Stimulated activated CD4-positive, alpha-beta T cell treated with anti-CD3 and anti-CD28 coated beads, TNF-alpha, amount 100 ng/mL, for 1 hour (primary cell): ENCODE data around the gene SP9.

Experiments
- DNase-seq, 3 donors: peaks; one replicate each; pipeline ENCODE4 v3.0.0-alpha.2; 2020; ENCODE audit warnings: low read depth in 3 of 3, low spot score in 1 of 3

Gene SP9

DNA sequence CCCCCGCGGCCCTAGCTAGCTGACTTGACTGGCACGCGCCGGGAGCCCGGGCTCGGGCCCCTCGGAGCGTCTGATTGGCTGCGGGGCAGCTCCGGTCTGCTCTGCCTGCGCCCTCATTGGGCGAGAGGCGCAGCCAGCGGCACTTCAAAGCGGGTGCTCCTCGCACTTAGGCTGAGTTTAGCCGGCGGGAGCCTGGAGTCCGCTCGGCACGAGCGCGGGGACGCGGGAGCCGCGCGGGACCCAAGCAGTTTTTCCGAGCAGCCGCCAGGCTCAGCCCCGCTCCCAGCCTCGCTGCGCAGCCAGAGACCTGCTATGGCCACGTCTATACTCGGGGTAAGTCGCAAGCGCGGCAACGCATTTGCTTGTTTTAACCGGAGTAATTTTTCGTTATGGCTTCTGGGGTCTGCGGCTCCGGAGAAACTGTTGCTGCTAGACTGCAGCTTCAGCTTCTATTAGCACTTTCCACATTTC, at the start of gene SP9:
SP9 (plus strand) TSS at position 174 of the 471 bp plus-strand sequence; CDS start at position 313, 139 bp downstream.
- DNase-seq = no peak

DNA sequence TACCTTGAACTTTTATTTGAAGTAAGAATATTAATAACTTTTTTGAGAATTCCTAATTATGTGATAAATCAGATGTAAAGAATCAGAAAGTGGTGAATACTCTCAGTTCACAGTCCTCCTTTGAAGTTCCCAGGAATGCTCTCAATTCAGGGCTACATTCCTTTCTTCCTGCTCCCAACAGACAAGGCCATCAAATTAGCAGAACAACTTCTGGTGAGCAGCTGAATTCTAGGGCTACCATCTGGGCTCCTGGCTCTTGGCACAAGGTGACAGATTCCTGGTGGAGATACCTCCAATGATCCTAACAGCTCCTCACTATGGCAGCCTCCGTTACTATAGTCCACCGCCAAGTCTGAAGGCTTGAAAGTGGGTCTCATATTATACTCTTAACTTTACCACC, 48.6 kb upstream of the SP9 start:
- no peak for DNase-seq

DNA sequence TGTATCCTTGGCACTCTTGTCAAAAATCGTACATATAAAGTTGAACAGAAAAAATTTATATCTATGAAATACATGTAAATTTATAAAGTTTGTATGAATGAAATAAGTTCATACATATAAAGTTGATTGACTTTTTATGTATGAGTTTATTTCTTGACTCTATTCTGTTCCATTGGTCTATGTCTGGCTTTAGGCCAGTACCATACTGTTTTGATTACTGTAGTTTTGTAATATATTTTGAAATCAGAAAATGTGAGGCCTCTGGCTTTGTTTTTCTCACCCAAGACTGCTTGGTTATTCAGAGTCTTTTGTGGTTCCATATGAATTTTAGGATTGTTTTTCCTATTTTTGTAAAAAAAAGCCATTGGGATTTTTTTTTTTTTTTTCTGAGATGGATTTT, 41.8 kb upstream of the SP9 start:
- no peak for DNase-seq

DNA sequence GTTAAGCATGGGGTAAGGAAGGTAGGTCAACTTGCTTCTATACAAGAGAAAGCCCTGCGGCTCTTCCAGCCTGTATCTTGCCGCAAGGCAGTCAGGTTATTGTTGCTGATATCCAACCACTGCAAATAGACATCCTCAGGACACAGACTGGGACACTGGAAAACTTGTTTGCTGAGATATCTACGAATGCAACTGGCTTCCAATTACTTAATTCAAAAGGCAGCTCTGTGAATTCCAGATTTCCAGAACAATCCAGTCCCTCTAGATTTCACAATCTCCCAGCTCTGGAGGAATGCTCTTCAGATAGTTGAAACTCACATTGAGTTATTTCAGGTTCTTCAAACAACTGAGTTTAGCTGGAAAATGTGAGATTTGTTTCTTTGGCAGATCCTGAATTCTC, 34.6 kb upstream of the SP9 start:
- DNase-seq = no peak

DNA sequence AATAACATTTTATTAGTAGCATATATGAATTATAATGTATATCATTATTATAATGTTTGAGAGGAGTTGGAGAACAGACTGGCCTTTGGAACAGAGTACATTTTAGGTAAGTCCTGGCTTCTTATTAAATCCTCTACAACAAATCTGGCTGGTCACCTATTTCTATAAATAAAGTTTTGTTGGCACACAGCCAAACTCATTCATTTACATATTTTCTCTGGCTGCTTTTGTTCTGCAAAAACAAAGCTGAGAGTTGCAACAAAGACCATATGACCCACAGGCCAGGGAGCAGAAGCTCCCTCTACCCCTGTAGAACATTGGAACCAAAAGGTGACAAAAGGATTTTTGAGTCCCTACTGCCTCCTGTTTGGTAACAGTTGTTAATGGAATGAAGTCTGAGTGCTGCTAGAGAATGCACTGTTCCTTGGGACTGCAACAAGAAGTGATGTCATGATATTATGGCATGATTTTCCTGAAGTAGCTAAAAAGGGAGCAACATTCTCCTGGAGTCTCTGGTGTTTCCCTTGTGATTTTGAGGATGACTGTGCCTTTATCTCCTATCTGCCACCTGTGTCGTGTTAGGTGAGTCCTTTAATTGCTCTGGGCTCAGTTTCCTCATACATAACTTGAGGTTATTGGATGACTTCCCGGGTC, 22.0 kb upstream of the SP9 start:
- no peak for DNase-seq

DNA sequence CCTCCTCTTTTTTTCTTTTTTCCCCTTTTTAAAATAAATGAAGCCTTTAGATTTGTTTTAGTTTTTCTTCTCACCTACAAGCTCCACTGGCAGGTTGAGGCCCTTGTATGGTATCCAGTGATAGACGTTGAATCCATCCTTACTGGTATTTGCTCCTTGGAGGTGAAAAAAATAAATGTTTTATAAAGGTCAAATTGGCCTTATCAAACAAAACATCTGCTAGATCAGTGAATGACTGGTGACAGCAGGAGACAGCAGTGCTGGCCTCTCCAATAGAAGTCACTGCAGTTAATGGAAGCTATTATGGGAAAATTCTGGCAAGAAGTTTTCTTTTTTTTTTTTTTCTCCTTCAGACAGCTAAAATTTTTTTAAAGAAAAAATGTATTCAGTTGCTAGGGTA, 12.6 kb upstream of the SP9 start:
- no peak for DNase-seq

DNA sequence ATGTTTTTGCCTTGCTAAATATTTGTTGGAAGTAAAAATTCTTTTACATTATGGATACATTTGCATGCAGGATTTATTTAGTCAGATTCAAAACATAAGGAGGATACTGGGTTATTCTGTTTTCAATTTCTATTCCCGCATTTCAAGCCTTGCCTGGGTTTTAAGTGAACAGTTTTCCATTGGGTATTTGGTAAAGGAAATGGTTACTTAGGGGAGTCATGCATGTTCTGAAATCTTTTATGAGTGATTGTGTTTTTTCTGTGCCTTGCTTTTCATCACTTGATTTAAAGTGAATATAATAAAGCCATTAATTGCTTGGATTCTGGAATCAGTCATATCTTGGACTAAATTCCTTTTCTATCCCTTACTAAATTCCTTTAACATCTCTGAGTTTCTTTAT, 12.0 kb upstream of the SP9 start:
- no peak for DNase-seq

DNA sequence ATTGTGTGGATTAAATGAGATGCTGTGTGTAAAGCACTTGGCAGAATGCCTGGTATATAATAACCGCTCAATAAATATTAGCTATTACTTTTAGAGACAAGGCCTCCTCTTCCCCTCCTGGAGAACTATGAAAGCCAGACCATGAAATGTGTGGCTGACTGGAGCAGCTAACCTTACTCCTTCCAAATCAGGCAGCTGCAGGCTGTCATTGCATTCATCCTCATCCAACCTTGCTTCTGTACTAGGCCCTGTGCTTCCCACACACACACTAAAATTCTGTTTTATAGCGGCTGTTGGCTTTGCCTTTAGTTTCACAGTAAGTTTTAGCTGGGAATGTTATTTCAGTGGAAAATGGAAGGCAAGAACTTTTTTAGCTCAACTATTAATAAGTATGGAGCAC, 10.2 kb upstream of the SP9 start:
- no peak for DNase-seq

DNA sequence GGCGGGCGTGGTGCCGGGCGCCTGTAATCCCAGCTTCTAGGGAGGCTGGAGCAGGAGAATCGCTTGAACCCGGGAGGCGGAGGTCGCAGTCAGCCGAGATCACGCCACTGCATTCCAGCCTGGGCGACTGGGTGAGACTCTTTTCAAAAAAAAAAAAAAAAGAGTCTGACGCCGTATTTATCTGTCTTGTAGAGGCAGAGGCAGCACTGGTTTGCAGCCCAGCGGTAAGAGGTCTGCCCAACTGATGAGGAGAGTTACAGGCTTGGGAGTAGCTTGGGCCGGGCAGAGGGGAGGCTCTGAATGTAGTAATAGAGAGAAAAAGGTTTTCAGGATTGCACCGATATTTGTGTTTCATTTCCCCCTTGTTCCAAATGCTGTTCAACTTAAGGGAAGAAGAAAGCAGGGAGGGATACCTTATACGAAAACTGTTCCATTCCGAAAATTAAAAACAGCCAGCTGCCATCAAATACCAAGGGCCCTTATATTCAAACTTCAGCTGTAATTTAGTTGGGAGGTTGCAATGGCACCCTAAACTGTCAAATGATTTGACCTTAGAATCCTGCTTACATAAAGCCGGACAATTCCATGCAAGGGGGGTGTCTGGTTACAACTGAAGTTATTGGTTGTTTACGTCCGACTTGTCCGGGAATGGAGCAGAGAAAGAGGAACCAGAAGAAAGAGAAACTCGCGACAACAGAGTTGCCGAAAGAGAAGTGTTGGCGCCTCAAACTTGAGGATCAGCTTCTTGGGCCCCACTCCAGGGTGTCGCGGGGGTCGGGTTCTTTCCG, 9.2 kb upstream of the SP9 start:
- no peak for DNase-seq

DNA sequence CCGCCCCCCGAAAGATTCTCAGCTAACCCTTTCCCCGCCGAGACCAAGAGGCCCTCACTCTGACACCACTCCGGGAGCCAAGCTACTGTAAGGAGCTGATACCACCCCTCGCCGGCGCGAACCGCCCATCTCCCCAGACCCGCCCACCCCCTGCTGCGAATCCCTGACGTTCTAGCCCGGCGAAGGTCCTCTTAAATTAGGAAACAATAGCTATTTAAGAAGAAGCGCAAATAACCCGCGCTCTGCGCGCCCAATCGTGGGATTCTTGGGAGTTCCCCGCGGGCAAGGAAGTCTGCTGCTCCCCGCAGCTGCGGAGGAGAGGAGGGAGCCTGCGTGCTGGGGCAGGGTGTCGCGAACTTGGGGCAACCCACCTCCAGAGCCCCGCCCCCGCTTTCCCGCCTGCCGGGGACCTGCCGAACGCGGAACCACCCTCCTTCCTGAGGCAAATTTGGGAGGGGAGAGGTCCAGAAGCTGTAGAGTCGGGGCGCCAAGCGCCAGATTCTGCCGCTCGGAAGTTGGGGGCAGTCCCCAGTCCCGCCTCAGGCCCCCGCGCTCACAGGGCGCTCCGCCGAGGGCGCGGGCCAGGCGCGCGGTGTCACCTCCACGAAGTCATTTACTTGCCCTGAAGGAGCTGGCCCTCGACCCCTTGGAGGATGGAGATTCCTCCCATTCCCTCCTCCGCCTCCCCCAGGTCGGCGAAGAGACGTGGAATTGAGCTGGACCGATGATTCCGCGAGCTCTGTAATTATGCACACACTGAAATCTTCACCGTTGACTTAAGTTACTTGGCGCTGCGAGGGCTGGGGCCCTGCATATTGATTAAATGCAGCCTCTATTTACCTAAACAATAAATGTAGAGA, 8.4 kb upstream of the SP9 start:
- DNase-seq = no peak

DNA sequence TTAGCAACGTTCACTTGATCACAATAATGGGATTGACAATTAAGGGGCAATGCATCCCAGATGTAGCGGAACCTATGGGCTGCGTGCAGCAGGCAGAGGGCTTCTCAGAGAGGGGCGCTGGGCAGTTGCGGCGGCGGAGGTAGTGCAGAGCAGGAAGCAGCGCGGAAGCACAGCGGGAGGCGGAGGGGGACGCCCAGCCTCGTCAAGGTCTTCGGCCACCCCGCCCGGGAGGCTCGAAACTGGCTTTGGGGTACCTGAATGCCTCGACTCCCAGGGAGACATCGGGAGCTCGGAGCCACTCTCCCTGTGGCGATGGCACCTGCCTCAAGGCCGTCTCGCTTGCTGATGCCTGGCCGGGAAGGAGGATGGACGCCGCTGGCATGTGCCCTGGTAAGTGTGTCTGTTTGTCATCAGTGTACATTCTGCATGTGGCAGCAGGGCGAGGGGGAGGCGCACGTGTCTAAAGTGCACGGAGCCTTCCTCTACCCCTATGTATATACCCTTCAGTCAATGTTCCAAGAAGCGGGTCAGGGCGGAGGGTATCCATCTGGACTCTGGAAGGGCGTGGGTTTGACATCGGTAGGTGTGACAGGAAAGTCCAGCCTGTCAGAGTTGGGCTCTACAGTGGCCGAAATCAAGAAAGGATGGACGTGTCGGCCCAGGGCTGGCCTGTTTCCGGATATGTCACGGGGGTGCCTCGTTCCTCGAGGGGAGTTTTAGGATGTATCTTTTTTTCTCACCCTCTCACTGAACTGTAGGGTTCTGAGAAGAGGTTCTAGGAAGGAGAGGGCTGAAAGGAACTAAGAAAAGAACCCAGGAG, 7.5 kb upstream of the SP9 start:
- DNase-seq = no peak

DNA sequence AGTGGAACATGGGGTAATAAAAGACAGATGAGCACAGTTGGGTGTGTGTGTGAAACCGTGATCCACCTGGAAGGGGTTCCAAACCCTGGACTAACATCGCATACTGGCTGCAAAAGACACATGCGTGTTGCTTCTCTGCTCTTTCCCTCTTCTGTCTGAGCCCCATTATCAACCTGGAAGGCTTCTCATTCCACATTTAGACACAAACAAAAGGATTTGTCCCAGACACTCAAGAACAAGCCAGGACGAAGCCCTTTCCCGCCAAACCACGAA, 7.0 kb upstream of the SP9 start:
- no peak for DNase-seq

DNA sequence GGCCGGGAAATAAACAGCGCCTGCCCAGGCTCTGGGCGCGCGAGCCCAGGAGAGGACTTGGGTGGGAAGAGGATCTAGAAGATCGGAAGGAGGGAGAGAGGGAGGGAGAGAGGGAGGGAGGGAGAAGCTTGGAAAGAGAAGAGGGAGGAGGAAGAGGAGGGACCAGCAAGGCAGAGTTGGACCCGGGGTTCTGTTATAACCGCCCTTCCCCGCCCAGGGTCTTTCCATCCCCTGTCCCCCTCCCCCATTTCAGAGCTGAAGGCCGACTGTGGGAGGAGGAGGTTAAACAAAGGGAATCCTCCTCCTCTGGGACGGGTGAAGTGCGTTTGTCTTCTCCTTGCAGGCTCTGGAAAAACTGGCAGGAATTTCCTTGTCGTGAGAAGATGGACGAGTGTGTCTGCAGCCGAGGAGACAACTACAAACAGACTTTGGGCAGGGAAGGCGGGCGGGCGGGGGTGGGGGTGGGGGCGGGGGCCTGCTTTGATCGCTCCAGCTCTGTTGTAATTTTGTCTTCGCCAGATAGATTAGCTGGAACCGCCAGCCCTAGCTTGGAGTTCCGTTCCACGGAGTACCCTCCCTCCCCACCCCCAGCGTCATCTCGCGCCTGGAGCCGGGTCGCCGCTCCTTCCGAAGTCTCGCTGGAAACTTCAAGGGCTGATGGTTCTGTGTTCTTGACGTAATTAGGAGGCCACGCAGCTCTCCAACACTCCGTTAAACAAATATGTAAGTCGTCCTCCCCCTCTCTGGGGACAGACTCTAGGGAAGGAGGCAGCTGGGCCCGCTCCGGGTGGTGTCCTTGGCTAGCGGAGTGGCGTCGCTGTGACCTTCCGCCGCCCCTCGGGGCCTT, 6.4 kb upstream of the SP9 start:
- DNase-seq = no peak

DNA sequence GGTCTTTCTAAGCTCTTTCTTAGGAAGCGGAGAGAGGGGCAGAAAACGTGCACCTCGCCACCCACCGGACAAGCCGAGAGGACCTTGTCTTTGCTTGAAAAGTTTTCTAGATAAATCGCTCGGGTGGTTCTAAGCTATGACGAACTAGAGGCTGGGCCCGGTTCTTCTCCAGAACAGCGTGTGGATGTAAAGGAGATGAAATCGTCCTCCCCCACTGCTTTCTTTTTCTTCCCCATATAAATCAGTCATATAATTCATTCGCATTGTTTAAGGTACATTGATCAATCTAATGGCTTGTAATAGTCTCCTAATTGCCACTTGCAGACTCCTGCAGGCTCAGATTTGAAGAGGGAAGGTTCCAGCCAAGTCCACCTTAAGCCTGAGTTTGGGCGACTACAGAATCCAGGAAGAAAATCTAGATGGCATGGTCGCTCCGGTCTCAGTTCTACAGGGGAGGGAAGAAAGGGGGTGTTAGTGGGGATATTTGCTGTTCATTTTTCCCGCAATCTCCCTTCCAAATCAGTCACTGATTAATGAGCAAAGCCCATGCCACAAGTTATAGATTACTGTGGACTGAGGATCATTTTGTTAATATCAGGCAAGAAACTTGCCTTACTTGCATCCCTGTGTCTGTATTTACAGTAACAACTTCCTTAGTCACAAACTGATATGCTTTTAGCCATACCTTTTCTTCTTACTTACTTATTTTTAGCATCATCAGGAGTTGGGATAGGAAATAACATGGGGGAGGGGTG, 5.6 kb upstream of the SP9 start:
- DNase-seq = no peak

DNA sequence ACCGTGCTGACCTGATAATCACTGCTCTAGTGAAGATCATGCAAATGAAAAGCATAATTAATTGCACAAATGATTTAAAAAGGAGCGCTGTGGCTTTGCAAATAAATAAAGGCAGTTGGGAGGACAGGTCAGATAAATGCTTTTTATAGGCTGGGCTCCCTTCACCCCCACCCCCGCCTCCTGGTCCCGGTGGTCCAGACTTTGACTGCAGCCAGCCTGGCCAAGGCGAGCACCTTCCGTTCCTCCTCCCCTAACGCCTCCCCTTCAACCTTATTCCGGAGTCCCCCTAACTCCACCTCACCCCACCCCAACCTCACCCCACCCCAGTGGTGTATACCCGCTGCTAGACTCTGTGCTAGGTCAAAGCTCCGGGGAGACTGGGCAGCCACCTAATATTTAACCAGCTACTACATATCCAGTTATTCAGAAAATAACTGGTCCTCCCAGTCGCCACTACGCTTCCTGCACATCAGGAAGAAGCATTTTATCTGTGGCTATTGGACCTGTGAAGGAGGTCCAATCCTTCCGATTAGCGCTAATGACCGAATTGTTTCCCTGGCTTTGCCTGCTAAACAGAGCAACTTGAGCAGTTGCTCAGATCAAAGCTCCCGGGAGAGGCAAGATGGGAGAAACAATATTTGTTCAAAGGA, 3.7 kb upstream of the SP9 start:
- no peak for DNase-seq

DNA sequence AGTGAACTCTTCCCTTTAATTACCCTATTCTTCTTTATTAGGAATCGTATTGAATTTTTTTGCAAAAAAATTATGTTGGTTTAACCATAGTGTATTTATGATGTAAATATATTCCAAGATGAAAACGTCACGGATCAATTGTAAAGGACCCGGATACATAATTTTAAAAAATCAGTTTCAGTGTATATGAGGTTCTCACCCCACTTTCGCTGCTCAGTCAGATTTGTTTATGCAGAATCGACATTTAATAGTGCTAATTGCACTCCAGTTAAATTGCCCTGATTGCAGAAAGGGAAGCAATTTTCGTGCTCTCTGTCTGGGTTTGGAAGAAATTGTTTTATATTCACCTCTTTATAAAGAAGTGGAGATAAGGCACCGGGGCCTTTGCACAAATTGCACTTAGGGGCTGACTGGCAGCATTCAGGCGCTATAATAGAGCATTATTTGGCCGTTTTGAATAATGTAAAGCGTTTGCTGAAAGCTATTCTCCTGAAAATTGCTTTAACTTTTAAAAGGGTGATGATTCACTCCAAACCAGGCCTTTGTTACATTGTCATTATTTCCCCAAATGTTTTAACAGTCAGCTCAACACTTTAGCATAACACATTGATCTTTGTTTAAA, 3.0 kb upstream of the SP9 start:
- no peak for DNase-seq

DNA sequence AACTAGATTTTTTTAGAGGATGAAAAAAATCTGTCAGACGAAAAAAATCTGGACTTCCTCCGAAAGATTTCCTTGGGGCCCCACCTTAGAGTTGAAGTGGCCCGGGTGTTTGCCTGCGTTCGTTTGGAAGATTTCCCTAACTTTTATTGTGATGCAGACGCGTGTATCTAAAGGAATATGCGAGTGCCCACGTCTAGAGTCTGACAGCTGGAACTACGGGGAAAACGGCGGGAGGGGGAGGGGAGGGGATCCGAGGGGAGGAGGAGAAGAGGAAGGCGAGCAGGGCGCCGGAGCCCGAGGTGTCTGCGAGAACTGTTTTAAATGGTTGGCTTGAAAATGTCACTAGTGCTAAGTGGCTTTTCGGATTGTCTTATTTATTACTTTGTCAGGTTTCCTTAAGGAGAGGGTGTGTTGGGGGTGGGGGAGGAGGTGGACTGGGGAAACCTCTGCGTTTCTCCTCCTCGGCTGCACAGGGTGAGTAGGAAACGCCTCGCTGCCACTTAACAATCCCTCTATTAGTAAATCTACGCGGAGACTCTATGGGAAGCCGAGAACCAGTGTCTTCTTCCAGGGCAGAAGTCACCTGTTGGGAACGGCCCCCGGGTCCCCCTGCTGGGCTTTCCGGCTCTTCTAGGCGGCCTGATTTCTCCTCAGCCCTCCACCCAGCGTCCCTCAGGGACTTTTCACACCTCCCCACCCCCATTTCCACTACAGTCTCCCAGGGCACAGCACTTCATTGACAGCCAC, 2.4 kb upstream of the SP9 start:
- DNase-seq = no peak

DNA sequence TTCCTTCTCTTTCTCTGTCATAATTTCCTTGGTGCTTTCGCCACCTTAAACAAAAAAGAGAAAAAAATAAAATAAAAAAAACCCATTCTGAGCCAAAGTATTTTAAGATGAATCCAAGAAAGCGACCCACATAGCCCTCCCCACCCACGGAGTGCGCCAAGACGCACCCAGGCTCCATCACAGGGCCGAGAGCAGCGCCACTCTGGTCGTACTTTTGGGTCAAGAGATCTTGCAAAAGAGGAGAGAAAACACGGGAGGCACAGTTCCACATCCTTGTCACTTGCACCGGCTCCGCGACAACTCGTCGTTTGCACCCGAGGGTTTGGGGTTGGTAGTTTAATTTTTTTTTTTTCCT, 1.8 kb upstream of the SP9 start:
- no peak for DNase-seq
